ENCODE data around the gene C1D. TPM values are rescaled to one million over a fixed set of nuclear protein-coding genes. Genes with fewer than 3 reads are reported as not detected.

Gene C1D
- total and polyA plus RNA-seq, 2 donors (not counting 3 experiments of a cell fraction or from before 2014, with no cell fraction given): 11.4 to 14.0 TPM

DNA sequence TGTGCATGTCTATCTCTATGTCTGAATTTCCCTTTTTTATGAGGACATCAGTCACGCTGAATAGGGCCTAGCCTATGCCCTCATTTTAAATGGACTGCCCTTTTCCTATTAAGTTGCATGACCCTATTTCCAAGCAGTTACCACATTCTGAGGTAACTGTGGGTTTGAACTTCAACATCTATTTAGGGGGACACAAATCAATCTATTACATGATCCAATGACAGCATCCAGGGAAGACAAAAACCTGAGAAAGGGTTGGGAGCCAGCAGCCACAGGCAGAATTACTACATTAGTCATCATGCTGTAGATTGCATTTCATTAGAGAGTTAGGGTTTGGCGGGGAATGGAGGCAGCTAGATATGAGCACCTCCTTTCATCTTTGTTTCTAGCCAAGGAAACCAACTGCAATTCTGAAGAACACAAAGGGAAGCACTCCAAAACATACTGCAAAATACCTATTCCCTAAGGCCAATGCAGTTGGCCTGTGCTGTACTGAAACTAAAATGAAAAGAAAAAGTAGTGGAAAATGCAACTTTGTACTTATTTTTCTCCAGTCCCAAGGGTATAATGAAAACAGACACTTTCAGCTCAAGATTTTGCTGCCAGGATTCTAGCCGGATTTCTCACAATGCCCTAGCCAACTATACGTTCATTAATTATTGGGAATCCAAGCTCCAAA is 40.4 kb upstream of the C1D start:
- dilution Hi-C loops (cut with MboI; ENCODE audit: extremely low pct_ligation_motif_present, low sequenced_read_pairs) (no loop called here), intact Hi-C loops (cut with micrococcal nuclease) (no loop called here)
- Histone ChIP-seq H3K4me2 (ENCODE audit: insufficient read depth, low read length) (no peak overlapping the region), H3K9me1 (replicated peaks; ENCODE audit: control insufficient read depth, extremely low read depth, insufficient read depth, low read length) (no peaks in the 10 kb centered on the region), H3K4me1 (ENCODE audit: control insufficient read depth, extremely low read depth, insufficient read depth, low read length) (no peaks in the 10 kb centered on the region), H2AFZ (ENCODE audit: low read depth, low read length) (no peak overlapping the region), H3K27me3 (ENCODE audit: control insufficient read depth in 2 of 2, insufficient read depth in 2 of 2, low read length in 2 of 2) (peaks cover 0 to 5% of the 10 kb centered on the region in 2 experiments), H3K4me3 (replicated peaks in 1 of 3; ENCODE audit: insufficient read depth in 1 of 3, low read depth in 1 of 3, low read length in 3 of 3) (no peak overlapping the region), H3K79me2 (ENCODE audit: control insufficient read depth, insufficient read depth, low read length) (no peaks in the 10 kb centered on the region), H3K36me3 (ENCODE audit: control insufficient read depth in 2 of 2, extremely low read depth in 1 of 2, insufficient read depth in 2 of 2, low read length in 2 of 2) (no peaks in the 10 kb centered on the region), H3K27ac (ENCODE audit: insufficient read depth, low read depth, low read length) (no peak overlapping the region), H3K9me3 (replicated peaks; ENCODE audit: control insufficient read depth, insufficient read depth, low read length) (no peaks in the 10 kb centered on the region), H4K20me1 (replicated peaks; ENCODE audit: control insufficient read depth, extremely low read depth, insufficient read depth, low read length) (no peaks in the 10 kb centered on the region), H3K9ac (replicated peaks; ENCODE audit: extremely low read depth, insufficient read depth, low read length) (no peak overlapping the region)
- FAIRE-seq (no peak), DNase-seq (ENCODE audit: low read depth, low spot score) (no peak)
- ChIA-PET CTCF (no interaction called here), POLR2A (no interaction called here)
- TF ChIP-seq MYC (IDR thresholded peaks at IDR 0.05; ENCODE audit: low read depth, low read length) (no peak), POLR2A (IDR thresholded peaks at IDR 0.05; ENCODE audit: low read depth, low read length) (no peak), GATA2 (IDR thresholded peaks at IDR 0.05; ENCODE audit: insufficient read depth, insufficient read length, low read depth, low read length) (no peak), POLR2AphosphoS5 (IDR thresholded peaks at IDR 0.05; ENCODE audit: insufficient read depth, low read depth, low read length) (no peak)
- TF ChIP-seq, protein P1, sequence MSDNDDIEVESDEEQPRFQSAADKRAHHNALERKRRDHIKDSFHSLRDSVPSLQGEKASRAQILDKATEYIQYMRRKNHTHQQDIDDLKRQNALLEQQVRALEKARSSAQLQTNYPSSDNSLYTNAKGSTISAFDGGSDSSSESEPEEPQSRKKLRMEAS (IDR thresholded peaks at IDR 0.05; ENCODE audit: insufficient read depth, insufficient read length): no peak
- no TSS peak for BruUV-seq (replicated peaks)

DNA sequence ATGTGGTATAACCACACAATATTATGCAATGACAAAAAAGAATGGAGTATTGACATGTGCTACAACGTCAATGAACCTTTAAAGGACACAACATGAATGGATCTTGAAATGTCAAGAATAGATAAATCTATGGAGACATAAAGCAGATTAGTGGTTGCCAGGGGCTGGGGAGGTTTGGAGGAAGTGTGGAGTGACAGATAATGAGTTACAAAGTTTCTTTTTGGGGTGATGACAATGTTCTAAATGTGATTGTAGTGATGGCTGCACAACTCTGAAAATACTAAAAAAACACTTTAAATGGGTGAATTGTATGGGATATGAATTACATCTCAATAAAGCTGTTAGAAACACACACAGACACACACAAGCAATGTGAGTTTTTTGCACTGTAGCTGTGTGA is 37.4 kb upstream of the C1D start:
- Histone ChIP-seq H3K27ac (ENCODE audit: insufficient read depth, low read depth, low read length) (no peak overlapping the region), H3K36me3 (ENCODE audit: control insufficient read depth in 2 of 2, extremely low read depth in 1 of 2, insufficient read depth in 2 of 2, low read length in 2 of 2) (no peaks in the 10 kb centered on the region), H3K4me2 (ENCODE audit: insufficient read depth, low read length) (no peak overlapping the region), H3K4me1 (ENCODE audit: control insufficient read depth, extremely low read depth, insufficient read depth, low read length) (no peaks in the 10 kb centered on the region), H3K9me3 (replicated peaks; ENCODE audit: control insufficient read depth, insufficient read depth, low read length) (no peaks in the 10 kb centered on the region), H3K27me3 (ENCODE audit: control insufficient read depth in 2 of 2, insufficient read depth in 2 of 2, low read length in 2 of 2) (peaks cover 5 to 7% of the 10 kb centered on the region in 2 experiments), H4K20me1 (replicated peaks; ENCODE audit: control insufficient read depth, extremely low read depth, insufficient read depth, low read length) (no peaks in the 10 kb centered on the region), H3K9ac (replicated peaks; ENCODE audit: extremely low read depth, insufficient read depth, low read length) (no peak overlapping the region), H3K79me2 (ENCODE audit: control insufficient read depth, insufficient read depth, low read length) (no peaks in the 10 kb centered on the region), H3K4me3 (replicated peaks in 1 of 3; ENCODE audit: insufficient read depth in 1 of 3, low read depth in 1 of 3, low read length in 3 of 3) (no peak overlapping the region), H3K9me1 (replicated peaks; ENCODE audit: control insufficient read depth, extremely low read depth, insufficient read depth, low read length) (no peaks in the 10 kb centered on the region), H2AFZ (ENCODE audit: low read depth, low read length) (no peak overlapping the region)
- DNase-seq (ENCODE audit: low read depth, low spot score): no peak
- no TSS peak for BruUV-seq (replicated peaks)
- CTCF ChIA-PET: no interaction called here
- TF ChIP-seq POLR2AphosphoS5 (IDR thresholded peaks at IDR 0.05; ENCODE audit: insufficient read depth, low read depth, low read length): no peak
- TF ChIP-seq, protein P2, sequence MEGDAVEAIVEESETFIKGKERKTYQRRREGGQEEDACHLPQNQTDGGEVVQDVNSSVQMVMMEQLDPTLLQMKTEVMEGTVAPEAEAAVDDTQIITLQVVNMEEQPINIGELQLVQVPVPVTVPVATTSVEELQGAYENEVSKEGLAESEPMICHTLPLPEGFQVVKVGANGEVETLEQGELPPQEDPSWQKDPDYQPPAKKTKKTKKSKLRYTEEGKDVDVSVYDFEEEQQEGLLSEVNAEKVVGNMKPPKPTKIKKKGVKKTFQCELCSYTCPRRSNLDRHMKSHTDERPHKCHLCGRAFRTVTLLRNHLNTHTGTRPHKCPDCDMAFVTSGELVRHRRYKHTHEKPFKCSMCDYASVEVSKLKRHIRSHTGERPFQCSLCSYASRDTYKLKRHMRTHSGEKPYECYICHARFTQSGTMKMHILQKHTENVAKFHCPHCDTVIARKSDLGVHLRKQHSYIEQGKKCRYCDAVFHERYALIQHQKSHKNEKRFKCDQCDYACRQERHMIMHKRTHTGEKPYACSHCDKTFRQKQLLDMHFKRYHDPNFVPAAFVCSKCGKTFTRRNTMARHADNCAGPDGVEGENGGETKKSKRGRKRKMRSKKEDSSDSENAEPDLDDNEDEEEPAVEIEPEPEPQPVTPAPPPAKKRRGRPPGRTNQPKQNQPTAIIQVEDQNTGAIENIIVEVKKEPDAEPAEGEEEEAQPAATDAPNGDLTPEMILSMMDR (IDR thresholded peaks at IDR 0.05; ENCODE audit: extremely low read depth in 1 of 2, insufficient read depth in 1 of 2, low read depth in 1 of 2, low read length in 2 of 2): no peak
- TF ChIP-seq, protein P1 (IDR thresholded peaks at IDR 0.05; ENCODE audit: insufficient read depth, insufficient read length): no peak
- FAIRE-seq: no peak
- POLR2A ChIA-PET: no interaction called here
- dilution Hi-C loops (cut with MboI; ENCODE audit: extremely low pct_ligation_motif_present, low sequenced_read_pairs) (no loop called here), intact Hi-C loops (cut with micrococcal nuclease) (no loop called here)
